GM18867 (cell line): ENCODE data around the gene VPS8.

Source experiments
- ATAC-seq: cut with Tn5 transposase; IDR thresholded peaks from one replicate; pipeline ENCODE4 v1.9.1; 2021; ENCODE audit warnings: mild to moderate bottlenecking, moderate library complexity; ENCODE audit not compliant: unreplicated experiment

Gene VPS8

GRCh38 chr3:184784731-184785500 is 27.1 kb upstream of the VPS8 start:
- ATAC-seq = no peak

GRCh38 chr3:184785890-184786279 is 26.1 kb upstream of the VPS8 start:
- no peak for ATAC-seq

- ATAC-seq = no peak
Measured at GRCh38 chr3:184786280-184786941, 25.6 kb upstream of the VPS8 start.

DNA sequence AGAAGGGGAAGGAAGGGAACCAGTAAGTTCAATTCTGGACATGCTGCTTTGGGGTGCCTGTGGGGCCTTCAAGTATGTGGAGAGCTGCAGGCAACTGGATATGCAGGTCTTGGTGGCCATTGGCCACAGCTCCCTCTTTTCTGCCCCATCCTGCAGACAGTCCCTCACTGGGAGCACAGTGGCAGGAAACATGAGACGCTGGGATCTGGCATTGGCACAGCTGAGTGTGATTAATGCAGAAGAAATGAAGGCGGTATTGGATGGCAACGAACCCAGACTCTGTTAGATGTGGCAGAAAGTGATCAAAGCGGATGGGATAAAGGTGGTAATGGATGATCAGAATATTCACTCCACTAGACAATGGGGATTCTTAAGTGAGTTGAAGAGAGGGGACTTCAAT is 23.2 kb upstream of the VPS8 start:
- no peak for ATAC-seq

DNA sequence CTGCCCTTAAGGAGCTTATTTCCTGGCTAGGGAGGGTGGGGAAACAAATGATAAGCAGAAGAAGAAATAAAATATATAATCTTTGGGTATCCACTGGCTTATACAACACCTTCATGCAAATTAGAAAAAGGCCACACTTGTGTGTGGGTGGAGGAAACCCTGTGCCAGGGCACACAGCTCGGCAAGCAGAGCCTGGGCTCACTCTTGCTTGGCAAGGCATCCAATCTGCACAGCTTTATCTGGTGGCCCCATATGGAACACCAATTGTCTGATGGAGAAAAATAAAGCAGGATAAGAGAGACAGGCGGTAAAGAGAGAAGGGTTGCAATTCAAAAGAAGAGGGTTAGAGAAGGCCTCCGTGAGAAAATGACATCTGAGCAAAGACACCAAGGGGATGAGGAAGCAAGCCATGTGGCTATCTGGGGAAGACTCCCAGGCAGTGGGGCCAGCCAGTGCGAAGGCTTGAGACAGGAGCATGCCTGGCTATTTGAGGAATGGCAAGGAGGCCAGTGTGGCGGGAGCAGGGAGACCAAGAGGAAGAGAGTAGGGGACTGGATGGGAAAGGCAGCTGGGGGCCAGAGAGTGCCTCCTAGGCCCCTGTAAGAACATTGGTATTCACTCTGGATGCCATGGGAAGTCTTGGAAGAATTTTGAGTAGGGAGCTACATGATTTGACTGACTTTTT is 22.5 kb upstream of the VPS8 start:
- ATAC-seq = no peak

- no peak for ATAC-seq
Measured at GRCh38 chr3:184791171-184791570, 20.8 kb upstream of the VPS8 start.

DNA sequence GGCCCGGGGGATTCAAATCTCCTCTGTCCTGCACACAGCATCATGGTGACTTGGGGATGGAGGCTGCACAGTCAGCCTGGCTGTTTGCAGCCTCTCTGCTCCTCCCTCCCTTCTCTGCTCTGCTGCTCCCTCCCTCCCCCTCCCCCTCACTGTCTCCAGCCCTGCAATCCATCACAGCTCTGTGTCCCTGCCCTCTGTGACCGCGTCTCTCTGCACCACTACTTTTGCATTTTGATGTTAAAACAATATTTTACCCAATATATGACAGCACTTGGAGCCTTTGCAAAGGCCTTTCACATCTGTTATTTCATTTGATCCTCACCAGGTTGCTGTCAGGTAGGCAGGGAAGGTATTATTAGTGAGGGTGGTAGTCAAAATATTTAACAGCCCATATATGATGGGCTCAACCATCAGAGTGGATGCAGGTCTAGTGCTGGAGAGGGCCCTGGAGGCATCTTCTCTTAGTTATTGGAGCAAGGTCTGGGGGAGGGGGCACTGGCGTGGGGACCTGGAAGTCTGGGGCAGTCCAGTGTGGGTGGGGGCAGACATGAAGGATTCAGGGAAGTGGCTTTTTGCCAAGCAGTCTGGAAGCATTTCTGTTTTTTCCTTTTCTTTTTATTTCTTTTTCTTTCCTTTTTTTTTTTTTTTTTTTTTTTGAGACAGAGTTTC is 16.3 kb upstream of the VPS8 start:
- no peak for ATAC-seq

- no peak for ATAC-seq
Measured at GRCh38 chr3:184796551-184796950, 15.4 kb upstream of the VPS8 start.

DNA sequence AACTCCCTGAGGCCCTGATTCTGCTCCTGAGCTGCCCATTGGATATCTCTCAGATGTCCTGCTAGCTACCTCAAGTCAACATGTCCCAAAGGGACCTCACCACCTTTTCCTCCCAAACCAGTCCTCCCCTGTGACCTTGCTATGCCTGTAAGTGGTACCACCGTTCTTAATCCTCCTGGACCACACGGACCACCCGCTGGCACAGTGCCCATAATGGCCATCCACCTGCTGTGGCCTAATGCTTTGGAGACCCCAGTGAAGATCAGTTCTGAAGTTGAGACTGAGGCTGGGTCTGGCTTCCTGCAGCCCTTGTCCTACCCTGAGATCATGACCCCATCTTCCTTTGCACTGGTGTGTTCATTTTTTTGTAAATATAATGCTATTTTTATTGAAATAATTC is 15.0 kb upstream of the VPS8 start:
- no peak for ATAC-seq

DNA sequence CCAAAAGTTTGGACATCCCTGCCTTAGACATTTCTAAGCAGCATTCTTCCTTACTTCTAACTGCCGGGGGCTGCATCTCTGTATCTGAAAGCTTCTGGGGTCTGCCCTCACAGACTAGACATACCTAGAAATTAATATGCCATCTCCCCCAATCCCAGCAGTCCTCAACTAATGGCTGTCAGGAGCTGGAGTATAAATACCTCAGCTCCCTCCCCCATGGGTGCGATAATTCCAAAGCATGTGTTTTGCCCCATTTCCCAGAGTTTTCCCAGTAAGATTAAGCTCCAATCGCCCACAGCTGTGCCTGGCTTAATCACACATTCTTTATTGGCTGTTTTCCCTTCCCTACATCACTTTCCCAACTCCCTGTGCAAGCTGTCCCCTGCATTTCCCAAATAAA is 13.8 kb upstream of the VPS8 start:
- ATAC-seq = no peak

GRCh38 chr3:184800349-184800930 is 11.5 kb upstream of the VPS8 start:
- no peak for ATAC-seq

DNA sequence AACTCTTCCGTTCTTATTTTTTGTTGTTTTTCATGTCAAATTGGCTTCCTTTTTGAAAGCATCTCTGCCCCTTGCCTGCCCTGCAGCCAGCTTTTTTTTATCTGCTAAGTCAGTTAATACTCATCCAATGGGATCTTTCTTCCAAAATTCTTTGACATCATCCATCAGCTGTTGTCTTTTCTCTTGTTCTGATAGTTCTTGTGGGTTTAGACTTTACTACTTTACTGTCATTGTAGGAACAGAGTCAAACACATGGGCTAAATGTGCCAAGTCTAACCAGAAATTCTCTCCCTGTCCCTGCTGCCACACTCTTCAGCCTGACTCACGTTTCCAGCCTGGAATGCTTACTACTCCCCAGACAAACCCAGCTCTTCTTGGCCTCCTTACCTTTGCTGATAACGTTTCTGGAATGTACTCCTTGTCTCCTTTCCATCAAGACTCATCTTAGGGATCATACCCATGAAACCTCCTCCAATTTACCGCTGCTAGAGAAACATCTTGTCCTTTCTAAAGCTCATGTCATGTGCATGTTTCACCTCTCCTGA is 10.7 kb upstream of the VPS8 start:
- no peak for ATAC-seq

GRCh38 chr3:184802150-184802549 is 9.8 kb upstream of the VPS8 start:
- ATAC-seq = no peak

DNA sequence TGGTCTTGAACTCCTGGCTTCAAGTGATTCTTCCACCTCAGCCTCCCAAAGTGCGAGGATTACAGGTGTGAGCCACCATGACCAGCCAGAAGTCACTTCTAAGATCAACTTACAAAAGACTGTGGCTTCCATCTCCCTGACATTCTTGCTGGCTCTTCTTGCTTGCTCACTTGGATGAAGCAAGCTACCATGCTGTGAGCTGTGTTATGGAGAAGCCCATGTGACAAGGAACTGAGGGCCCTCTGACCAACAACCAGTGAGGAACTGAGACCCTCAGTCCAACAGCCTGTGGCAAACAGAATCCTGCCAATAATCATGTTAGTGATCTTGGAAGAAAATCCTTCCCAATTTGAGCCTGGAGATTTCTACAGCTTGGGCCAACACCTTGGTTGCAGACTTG is 7.2 kb upstream of the VPS8 start:
- ATAC-seq = no peak

DNA sequence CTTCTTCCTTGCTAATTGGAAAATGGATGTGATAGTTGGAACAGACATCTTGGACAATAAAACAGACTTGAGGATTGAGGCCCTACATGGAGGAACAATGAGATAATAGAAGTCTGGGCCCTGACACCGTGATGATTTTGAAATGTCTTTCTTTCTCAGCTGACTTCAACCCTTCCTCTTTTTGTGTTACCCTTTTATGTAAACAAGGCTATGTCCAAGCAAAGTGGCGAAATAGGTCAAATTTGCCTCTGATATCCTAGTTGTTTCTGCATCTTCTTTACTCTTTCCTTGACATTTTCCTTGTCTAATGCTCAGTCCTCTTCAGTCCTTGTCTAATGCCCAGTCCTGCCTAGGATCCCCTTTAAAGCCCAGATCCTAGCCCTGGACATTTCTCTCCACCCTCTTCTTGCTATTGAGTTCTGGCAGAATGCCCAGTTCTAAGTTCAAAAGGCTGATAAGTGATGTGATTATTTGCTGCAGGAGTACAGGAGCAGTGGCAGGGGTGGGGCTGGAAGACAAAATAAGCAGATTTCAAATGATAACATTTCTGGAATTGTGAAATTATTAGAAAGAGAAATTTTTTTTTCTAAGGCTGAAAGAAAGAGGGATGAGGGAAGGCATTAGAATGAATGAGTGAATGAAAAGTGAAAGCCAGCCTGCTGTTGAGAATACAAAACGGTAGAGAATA is 6.5 kb upstream of the VPS8 start:
- no peak for ATAC-seq

- no peak for ATAC-seq
Measured at GRCh38 chr3:184806567-184807271, 5.2 kb upstream of the VPS8 start.

DNA sequence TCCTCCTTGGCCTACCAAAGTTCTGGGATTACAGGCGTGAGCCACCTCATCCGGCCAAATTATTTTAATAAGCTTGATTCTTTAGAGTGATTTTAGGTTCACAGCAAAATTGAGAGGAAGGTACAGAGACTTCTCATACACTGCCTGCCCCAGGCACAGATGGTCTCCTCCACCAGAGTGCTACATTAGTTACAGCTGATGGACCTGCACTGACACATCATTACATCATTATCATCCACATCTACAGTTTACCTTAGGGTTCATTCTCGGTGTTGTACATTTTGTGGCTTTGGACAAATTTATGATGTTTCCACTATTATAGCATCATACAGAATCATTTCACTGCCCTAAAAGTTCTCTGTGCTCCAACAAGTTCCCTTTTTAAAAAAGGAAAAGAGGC is 4.4 kb upstream of the VPS8 start:
- ATAC-seq = no peak

DNA sequence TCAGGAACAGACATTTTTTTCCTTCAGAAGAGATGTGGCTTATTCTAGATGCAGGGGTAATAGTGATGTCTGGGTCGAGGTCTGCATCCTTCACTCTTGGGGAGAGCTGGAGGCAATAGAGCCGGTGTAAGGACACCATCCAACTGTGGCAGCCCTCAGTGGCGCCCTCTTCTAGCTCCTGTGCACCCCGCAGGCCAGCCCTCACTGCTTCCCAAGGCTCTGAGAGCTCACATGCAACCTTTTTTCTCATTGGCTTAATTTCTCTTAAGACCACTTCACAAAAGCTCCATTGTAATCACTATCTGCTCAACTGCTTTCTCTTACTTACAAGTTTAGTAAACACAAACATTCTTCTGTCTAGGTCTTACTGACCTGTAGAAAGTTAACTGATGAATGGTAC is 3.9 kb upstream of the VPS8 start:
- ATAC-seq = no peak

- no peak for ATAC-seq
Measured at GRCh38 chr3:184810146-184810545, 1.8 kb upstream of the VPS8 start.

DNA sequence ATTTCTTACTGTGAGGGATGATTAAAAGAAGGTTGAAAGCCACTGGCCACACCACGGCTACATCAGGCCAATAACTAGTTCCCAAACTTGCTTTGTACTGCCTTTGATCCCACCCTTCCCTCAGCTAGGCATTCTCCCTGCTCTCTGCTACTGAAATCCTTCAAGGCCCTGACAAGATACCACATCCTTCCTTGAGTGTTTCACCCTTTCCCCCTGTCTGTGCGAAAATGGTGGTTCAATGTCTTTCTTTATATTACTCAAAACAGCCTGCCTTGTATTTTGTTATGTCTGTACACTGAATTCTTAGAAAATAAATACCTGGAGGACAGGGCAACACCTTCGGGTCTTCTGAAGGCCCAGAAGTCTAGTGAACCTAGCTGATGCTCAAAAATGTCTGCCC is 932 bp upstream of the VPS8 start:
- no peak for ATAC-seq
